ENCODE data around the gene NTM.

NTM gene

DNA sequence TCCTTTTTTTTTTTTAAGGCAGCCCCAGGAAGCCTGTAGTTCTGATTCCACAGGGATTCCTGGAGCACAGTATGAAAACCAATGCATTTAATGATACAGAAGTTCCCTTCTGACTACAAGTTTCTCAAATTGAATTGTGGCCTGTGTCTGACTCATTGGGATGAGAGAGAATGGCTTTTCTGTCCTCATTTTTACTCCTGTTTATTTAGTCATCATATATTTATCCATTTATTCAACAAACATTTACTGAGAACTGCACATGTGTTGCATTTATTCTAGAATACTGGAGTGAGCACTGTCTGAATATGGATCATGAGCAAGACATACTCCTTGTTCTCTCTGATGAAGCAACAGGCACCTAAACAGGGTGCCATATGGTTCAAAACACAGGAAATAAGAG, 231.2 kb downstream of the NTM start:
- no peak for DNase-seq (ENCODE audit: low read depth)

DNA sequence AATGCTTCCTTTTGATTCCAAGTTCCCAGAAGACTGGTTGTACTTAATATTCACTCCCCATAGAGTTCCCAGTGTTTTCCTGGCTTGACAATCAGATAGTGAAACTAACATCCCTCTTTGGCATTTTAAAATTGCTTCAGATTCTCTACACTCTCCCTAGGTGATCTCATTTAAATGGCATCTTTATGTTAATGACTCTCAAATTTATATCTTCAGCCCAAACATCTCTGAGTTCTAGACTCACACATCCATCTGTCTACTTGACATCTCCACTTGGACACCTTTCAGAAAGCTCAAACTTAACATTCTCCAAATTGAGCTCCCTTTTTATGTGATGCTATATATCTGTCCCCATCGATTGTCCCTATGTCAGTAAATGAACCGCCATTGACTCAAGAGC, 232.0 kb downstream of the NTM start:
- DNase-seq (ENCODE audit: low read depth): no peak

DNA sequence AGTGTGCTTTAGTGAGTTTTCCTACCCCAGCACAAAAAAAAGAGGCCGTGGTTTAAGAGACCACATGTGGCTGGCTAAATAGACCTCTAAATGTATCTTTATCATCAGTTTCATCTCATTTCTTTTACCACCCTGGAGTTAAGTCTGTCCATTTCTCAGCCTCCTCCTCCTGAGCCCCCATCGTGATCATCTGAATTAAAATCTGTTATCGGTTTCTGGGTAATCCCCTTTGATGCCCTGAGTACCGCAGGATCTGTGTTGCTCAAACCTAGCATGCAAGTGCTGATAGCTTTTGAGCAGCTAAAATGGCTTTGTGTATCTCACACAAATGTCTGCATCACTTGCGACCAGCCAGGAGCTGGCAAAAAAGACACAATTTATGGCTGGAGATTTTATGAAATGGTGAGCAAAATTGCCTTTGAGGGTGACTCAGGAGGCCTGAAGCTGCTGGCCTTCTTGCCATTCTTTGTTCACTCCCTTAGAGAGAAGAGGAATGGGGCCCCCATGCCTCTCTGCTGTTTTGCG, 236.5 kb downstream of the NTM start:
- no peak for DNase-seq (ENCODE audit: low read depth)

DNA sequence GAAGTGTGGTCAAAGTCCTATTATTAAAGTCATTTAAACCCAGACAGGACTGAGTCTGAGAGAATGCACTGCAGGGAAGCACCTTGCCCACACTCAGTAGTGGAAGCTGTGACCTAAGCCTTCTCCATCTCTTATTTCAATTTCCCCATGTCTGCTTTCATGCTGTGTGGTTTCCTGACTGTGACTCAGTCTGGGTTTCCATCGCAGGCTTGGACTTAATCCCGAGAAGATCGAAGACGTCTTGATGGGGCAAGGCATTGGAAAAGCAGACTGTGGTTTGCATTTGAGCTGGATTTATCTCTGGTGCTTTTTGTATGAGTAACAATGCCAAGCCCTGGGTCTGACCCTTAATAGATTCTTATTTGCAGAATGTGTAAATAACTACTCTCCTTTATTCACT, 238.9 kb downstream of the NTM start:
- DNase-seq (ENCODE audit: low read depth): peak; percentile 8

DNA sequence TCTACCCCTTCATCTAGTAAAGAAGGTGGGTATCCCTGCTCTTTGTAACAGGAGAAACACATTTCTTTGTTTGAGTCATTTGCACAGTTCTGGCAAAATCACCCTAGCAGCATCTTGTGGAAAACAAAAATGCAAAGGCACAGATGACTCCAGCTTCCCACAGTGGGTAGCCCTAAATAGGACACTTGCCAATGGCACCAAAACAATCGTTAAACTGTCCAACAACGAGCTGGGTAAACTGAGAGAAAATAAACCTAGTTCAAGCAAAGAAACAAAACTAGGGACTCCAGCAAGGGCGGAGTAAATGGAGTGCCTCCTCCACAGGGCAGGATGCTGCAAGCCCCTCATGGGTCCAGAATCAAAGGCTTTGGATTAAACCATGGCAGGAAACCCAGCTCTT, 239.5 kb downstream of the NTM start:
- no peak for DNase-seq (ENCODE audit: low read depth)

DNA sequence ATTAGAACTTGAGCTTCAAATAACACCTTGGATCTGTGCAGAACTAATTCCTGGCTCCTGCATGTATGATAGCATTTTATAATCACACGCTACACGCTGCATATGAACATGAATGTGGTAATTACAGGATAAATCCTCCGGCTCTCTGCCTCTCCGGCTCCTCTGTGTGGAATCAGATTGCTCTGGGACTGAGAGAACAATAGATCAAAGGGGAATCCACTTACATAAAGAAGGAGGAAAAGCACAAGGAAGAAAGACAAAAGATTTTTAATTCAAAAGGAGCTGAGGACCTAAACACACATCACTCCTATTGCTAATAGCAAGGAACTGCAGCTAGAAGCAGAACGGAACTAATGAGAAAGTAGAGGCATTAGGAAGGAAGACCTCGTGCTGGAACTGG, 240.9 kb downstream of the NTM start:
- no peak for DNase-seq (ENCODE audit: low read depth)

DNA sequence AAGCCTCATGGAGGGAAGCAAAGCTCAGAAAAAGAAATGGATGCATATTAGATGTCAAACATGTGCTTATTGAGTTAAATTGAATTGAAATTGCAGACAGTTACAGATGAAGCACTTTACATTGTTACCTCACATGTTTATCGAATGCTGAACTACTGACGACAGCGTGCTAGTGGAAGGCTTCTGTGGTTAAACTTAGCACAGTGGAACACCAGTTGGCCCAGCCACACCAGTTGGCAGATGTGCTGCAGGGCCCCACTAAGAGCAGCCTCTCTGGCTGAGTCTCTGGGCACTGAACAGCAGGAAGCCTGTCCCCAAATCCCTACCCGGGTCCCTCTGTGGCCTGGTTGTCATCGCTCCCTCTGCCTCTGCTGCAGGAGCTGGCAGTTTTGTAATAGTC, 242.1 kb downstream of the NTM start:
- no peak for DNase-seq (ENCODE audit: low read depth)

DNA sequence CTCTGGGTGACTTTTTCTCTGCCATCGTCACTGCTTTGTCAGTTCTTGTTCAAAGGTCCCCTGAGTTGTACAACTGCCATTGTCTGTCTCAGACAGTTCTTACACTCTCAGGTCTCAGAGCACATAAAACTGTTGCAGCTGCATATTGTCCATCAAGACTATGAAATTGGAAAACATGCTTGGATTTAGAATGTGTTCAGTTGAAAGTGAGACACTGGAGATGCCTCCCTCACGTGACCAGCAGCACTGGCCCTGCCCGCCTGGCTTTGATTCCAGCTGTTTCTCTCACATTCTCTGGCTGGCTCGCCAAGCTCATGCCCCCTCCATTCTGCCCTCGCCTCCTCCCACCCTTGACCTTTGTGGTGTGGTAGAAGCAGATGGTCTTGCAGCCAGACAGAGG, 244.2 kb downstream of the NTM start:
- no peak for DNase-seq (ENCODE audit: low read depth)

DNA sequence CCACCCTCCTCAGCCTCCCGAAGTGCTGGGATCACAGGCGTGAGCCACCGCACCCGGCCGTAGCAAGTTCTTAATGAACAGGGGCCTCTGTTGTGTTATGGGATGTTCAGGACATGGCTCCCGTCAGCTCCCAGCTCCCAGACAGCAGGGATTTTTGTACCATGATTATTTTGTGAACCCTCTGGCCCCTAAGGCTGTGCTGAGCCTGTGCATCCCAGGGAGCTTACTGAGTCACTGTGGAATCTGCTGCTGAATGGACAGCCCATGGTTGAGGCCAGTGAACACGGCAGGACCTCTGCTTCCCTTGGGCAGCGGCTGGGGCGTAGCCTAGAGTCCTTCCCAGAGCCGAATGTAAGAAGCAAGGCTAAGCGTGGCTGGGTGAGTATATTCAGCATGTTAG, 245.2 kb downstream of the NTM start:
- no peak for DNase-seq (ENCODE audit: low read depth)

DNA sequence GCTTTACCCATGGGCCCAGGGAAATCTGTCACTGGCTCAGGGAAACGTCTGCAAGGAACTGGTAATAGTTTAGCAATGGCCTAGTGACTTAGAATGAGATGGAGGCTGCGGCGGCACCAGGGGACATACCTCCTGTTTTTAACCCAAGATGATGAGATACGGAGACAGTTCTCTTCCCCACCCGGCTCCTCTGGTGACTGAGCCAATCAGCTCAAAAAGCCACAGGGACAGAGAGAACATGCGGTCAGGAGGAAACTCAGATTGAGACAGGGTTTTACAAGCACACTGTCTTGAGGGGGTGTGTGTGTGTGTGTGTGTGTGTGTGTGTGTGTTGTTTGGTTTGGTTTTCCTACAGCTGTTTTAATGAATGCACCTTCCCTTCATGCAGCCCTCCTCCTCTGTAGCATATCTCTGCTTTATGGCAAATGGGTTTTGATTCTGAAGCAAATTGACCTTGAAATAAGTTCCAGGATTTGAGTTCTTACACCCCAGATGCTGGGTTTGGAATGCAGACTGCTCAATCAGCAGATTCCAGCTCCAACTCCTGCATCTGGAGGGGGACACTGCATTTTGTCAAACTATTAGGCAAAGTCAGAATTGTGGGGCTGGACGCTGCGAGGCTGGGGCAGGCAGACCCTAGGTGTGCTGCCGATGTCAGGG, 246.2 kb downstream of the NTM start:
- no peak for DNase-seq (ENCODE audit: low read depth)

DNA sequence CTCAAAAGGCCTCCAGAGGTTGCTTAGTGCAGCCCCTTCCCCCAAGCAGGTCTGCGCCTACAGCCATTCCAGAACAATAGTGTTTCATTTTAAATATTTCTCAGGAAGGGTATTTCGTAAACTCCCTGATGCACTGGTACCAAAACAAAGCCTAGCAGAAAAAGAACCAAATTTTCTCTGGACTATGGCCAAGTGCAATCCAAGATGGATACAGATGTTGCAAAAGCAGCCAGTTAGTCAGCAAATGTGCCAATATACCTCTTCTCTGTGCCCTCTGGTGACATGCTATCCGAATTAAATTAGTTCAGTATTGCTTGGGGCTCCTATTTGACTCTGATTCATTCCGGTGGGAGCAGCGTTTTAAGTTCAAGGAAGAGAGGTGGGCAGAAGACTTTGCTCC, 247.8 kb downstream of the NTM start:
- no peak for DNase-seq (ENCODE audit: low read depth)

DNA sequence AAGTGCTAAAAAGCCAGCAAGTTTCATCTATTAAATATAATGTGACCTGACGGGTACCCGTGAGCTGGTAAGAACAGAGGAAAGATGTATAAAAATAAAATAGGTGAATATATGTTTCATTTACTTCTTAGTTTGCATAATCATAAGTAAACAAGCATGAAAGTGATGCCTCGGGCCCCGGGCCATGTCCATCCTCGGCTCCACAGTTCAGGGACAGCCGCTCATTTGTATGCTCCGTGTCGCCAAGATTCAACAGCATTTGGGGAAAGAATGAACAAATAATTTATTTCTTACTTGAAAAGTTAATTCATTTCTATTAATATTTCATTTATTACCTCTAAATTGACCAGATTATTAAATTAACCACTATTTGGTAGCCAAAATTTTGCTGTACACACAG, 251.8 kb downstream of the NTM start:
- no peak for DNase-seq (ENCODE audit: low read depth)

DNA sequence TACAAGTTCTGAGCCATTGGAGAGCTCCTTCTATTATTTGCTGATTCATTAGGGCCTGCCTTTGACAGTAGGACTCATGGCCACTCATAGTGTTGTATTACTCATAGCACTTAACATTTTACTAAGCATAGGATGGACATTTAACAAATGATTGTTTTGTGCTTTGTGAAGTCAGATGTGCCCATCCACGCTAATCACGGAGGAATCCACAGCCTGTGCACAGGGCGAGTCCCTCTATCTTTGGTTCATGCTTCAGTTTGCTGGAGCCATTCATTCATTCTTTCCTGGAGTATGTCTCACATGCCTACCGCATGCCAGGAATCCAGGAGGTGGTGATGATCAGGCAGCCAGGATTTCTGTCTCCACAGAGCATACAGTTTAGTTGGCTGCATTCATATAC, 254.1 kb downstream of the NTM start:
- no peak for DNase-seq (ENCODE audit: low read depth)

DNA sequence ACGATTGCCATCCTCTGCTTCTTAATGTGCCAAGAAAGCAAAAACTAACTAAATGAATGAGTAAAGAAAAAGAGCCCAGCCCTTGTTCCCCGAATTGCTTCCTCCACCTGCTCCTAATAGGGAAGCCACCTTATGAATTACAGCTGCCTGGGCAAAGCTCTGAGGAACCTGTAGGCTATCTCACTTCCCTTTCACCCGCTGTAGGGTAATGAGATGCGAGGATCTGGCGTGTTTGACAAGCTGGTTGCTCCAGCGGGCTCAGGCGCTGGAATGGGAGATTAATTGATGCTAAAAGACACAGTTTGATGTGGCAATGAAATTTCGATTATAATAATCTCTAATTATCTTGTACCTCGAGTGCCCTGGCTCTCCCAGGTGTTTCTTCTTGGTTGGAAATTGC, 256.4 kb downstream of the NTM start:
- no peak for DNase-seq (ENCODE audit: low read depth)

DNA sequence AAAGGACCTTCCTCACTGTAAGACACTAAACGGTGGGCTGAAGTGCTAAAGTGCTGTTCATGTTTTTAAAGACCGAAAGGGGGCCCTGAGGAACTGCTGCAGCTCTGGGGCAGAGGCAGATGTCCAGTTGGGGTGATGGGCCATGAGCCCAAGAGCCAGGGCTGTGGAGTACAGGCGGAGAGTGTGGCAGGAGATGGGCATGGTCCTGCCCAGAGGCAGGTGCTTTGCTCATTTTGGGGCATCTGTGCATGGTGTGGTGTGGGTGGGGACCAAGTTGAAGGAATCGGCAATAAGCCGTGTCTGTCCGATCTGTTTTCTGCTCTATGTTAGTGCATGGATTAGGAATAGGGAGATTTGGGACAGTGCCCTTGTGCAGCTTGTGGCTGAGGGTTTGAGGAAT, 258.3 kb downstream of the NTM start:
- DNase-seq (ENCODE audit: low read depth): no peak

DNA sequence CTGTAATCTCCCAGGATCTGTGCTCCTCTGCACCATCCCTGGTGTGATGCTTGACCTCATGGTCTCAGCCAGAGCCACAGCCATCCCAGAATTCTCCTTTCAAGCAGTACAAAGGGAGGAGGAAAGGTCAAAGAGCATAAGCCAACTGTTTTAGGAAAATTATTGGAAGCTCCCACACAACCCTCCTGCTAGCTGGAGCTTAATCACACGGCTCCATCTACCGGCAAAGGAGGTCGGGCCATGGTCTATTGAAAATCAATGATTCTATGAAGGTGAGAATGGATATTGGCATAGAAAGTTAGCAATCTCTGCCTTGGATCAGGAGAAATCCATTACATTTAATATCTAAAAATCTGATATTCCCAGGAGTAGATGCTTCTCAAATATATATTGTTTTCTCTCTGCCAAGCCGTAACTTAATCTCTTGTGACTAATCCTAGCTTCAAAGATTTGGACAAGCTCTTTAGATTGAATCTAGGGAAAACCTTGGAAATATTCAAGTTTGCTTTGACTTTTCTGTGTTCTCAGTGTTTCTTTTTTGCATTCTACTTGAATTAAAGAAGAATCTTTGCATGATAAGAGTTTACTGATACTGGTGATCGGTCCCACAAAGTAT, 259.6 kb downstream of the NTM start:
- no peak for DNase-seq (ENCODE audit: low read depth)

DNA sequence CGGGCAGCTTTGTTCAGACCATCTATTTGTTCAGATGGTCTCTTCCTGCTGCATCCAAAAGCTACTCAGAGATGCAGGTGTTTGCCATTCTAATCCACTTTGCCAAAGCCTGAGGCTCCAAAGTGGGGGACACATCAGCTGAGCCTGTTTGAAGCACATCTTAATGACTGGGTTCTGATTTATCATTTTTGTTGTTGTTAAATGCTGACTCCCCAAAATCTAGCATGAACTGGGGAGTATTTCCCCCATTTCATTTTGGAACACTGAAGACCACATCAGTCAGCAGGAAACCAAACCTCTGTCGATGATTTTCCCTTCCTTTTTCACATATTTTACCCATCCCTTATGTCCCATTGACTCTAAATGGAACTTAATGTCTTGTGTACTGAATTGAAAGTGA, 262.6 kb downstream of the NTM start:
- no peak for DNase-seq (ENCODE audit: low read depth)

DNA sequence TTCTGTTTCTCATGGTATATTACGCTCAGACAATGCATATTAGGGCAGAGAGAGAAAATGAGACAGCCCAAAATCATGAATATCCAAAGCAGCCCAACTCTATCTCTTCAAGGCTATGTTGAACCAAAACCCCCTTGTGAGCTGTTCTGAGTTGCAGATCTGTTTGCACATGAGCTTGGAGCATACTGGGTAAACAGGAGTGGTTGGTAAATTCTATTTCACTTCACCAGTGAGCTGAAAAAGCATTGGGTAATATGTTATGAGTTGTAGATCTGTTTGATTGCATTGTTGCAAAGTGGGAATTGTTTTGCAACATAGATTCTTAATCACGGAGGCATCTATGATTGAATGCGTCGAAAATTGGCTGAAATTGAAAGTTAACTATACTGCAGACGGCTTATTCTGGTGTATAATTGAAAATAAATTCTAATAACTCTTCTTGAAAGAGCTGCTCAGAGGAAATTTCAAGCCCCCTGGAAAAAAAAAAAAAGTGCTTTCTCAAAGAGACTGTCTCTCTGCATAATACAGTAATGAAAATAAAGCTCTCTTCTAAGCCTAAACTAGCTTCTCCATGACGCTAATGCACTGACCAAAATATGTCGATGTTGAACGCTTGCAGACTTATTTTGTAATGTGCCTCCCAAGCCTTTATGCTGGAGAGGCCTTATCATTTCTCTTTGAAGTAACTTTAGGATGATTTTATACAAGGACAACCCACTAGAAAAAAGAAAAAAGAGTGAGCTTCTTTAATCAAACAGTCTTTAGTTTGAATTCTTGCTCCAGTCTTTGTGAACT, 263.7 kb downstream of the NTM start:
- no peak for DNase-seq (ENCODE audit: low read depth)

DNA sequence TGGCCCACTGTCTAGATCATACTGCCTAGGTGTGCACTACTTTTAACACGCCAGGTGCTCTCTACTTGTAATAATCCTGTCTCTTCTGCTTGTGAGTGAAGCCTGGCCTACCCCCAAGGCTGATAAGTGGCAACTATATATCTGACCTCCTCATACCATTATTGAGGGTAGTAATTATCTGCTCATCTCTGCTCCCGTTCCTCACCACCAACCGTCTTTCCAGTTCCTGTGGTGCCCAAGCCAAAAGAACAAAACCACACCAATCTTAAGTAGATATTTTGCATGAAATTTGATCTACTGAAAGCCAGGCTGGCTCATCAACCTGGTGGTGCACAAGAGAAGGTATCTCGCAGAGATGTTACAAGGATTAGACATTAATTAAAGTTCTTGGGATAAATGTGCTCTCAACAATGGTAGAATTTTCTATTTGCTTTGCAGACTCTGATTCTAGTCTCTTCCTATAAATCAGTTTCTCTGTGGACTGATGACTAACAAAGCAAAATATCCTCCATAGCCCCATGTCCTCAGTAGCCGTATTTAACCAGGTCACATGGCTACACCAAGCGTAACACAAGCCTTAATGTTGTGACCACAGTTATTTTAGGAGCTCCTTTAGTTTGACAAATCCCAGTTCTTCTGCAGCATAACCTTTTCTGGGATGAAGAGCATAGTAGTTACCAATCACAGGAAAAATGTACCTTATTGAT, 267.2 kb downstream of the NTM start:
- DNase-seq (ENCODE audit: low read depth): no peak

DNA sequence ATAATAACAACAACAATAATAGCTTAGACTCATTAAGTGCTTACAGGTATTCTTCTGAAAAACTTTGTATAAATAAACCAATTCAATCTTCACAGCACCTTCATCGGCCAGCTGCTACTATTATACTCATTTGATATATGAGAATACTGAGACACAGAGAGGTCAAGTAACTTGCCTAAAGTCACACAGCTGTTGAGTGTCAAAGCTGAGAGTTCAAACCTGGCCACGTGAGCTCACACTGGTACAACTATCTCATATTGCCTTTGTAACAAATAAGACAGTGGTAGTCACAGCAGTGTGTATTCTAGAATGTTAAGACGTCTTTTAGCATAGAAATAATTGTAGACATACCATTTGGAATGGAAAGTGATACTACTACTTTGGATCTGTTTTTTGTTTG, 268.5 kb downstream of the NTM start:
- no peak for DNase-seq (ENCODE audit: low read depth)

DNA sequence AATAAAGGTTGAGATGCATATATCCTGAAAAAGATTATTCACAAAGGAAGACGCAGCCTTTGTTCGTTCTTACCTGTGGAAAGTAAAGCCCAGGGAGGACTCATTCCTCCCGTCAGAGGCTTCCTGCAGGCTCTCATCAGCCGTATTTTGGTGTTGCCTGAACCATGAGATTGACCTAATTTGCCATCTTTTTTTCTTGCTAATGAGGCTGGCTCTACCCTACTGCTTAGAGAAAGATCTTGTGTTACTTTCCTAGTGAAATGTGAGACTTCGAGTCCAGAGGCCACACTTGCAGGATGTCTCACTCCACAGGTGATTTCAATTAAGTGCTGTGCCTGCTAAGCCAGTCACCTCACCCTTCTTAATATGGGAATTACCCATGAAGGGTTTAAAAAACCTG, 269.9 kb downstream of the NTM start:
- no peak for DNase-seq (ENCODE audit: low read depth)

DNA sequence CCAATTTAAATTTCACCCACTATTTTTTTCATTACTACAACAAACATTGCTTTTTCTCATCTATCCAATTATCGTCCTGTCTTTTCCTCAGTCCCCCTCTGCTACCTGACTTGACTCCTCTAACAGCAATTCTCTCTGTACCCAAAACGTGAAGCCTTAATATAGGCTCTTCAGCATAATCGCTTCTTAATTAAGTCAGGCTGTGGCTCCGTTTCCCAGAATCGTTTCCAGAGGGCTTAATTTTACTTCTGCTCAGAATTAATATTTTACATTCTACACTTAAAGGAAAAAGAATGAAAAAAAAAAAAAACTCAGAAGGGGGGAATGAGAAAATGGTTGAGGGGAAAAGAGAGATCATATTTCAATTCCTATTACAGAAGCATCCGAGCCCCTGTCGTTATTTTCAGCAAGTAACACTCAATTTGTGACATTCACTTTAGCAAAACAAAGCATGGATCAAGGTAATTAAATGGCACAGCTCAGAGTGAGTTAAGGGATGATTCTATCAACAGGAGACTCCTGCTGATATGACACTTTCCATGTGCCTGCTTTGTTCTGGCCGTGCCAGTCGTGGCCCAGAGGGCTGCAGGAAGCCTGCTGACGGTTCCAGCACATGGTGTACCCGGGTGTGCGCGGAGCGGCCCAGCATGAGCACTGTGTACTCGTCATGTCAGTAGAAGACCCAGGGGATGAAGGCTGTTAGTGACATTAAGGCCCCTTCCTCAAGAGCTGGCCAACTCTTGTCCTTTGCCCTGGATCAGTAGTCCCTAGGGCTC, 272.5 kb downstream of the NTM start:
- no peak for DNase-seq (ENCODE audit: low read depth)
